ENCODE results near the gene CCDC57. TPM values are rescaled to one million over a fixed set of nuclear protein-coding genes. Genes with fewer than 3 reads are reported as not detected.

The CCDC57 gene
- total RNA-seq, 1 donor from 2014 or later = 37.2 TPM

GRCh38 chr17:82086941-82087906 lies 125.4 kb downstream of the CCDC57 start:
- H3K27me3 Mint-ChIP-seq (ENCODE audit: unreplicated experiment) = no peaks in the 10 kb centered on the region
- H3K36me3 Mint-ChIP-seq (ENCODE audit: low read depth, unreplicated experiment) = no peaks in the 10 kb centered on the region
- no peaks in the 10 kb centered on the region for H3K4me1 Mint-ChIP-seq (ENCODE audit: unreplicated experiment)
- no peak overlapping the region for H3K4me3 Mint-ChIP-seq (ENCODE audit: unreplicated experiment)
- no peak for DNase-seq (ENCODE audit: low spot score)
- TF ChIP-seq, protein P1, sequence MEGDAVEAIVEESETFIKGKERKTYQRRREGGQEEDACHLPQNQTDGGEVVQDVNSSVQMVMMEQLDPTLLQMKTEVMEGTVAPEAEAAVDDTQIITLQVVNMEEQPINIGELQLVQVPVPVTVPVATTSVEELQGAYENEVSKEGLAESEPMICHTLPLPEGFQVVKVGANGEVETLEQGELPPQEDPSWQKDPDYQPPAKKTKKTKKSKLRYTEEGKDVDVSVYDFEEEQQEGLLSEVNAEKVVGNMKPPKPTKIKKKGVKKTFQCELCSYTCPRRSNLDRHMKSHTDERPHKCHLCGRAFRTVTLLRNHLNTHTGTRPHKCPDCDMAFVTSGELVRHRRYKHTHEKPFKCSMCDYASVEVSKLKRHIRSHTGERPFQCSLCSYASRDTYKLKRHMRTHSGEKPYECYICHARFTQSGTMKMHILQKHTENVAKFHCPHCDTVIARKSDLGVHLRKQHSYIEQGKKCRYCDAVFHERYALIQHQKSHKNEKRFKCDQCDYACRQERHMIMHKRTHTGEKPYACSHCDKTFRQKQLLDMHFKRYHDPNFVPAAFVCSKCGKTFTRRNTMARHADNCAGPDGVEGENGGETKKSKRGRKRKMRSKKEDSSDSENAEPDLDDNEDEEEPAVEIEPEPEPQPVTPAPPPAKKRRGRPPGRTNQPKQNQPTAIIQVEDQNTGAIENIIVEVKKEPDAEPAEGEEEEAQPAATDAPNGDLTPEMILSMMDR (IDR thresholded peaks at IDR 0.05; ENCODE audit: unreplicated experiment) = no peak
- no peaks in the 10 kb centered on the region for H3K9me3 Mint-ChIP-seq (ENCODE audit: unreplicated experiment)
- H3K27ac Mint-ChIP-seq (ENCODE audit: unreplicated experiment) = no peak overlapping the region

DNA sequence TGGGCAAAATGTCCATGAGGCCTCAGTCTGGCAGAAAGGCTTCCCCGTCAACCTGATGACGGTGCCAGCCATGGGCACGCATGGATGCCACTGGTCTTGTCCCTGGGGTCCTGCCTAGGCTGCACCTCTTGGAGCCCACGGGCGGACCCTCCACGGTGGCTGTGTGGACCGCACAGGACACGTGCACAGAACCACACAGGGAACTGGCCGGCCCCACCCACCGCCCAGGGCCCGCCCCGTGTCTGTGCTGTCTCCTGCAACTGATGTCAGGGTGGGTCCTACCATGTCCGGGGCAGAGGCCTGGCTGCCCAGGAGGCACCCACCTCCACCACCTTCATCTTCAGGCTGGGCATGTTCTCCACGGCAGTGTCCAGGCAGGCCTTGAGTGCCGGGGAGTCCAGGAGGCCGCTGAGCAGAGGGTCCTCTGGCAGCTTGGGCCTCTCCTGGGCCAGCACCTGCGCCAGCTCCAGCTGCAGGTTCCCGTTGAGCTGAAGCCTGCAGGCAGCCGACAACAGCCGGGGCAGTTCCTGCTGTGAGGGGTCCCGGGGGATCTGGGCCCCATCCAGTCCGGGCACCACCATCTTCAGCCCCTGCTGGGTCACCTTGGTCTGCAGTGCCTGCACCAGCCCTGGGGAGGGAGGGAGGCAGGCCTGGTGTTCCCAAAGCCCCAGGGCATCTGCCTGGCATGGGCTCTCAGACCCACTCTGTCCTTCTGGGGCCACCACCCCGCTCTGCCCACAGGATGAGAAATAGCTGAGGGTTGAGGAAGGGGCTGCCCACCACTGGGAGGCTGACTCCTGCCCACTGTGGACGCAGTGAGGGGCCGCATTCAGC lies 126.5 kb downstream of the CCDC57 start:
- Mint-ChIP-seq H3K4me3 (ENCODE audit: unreplicated experiment) (no peak overlapping the region), H3K4me1 (ENCODE audit: unreplicated experiment) (no peaks in the 10 kb centered on the region), H3K27ac (ENCODE audit: unreplicated experiment) (no peak overlapping the region), H3K36me3 (ENCODE audit: low read depth, unreplicated experiment) (no peaks in the 10 kb centered on the region), H3K27me3 (ENCODE audit: unreplicated experiment) (no peaks in the 10 kb centered on the region), H3K9me3 (ENCODE audit: unreplicated experiment) (no peaks in the 10 kb centered on the region)
- no peak for DNase-seq (ENCODE audit: low spot score)
- TF ChIP-seq, protein P1 (IDR thresholded peaks at IDR 0.05; ENCODE audit: unreplicated experiment) = no peak

- no peaks in the 10 kb centered on the region for H3K9me3 Mint-ChIP-seq (ENCODE audit: unreplicated experiment)
- no peak overlapping the region for H3K27ac Mint-ChIP-seq (ENCODE audit: unreplicated experiment)
- no peak for DNase-seq (ENCODE audit: low spot score)
- TF ChIP-seq, protein P1 (IDR thresholded peaks at IDR 0.05; ENCODE audit: unreplicated experiment) = no peak
- no peak overlapping the region for H3K4me3 Mint-ChIP-seq (ENCODE audit: unreplicated experiment)
- H3K4me1 Mint-ChIP-seq (ENCODE audit: unreplicated experiment) = no peaks in the 10 kb centered on the region
- no peaks in the 10 kb centered on the region for H3K36me3 Mint-ChIP-seq (ENCODE audit: low read depth, unreplicated experiment)
- H3K27me3 Mint-ChIP-seq (ENCODE audit: unreplicated experiment) = peaks cover 2% of the 10 kb centered on the region
Observed at GRCh38 chr17:82085031-82085861, 127.4 kb downstream of the CCDC57 start.

DNA sequence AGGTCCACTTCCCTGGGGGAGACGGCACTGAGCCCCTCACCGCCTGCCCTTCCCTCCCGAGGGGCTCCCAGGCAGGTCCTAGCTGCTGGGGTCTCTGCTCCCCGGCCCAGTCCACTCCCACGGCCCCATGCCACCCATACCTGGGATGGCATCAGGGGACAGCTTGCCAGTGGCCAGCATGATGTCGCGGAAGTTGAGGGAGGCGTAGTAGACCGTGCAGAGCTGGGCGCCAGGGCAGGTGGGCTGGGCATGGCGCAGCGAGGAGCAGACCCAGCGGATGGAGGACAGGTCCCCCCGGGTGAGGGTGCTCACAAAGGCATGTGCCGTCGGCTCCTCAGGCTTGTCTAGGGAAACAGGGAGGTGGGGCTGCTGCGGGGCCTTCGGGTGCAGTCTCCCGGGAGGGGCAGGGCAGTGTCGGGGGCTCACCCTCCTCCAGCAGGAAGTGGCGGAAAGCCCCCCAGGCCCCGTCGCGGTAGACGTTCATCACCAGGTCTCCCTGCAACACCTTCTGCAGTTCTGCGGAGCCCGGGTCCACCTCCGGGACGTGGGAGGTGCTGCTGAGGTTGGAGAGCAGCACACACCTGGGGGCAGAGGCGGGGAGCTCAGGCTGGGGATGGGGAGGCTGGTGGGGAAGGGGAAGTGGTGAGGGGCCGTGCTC lies 128.1 kb downstream of the CCDC57 start:
- no peaks in the 10 kb centered on the region for H3K4me1 Mint-ChIP-seq (ENCODE audit: unreplicated experiment)

More for the DNA sequence above, 128.1 kb downstream of the CCDC57 start:
- TF ChIP-seq, protein P1 (IDR thresholded peaks at IDR 0.05; ENCODE audit: unreplicated experiment) = no peak
- Mint-ChIP-seq H3K4me3 (ENCODE audit: unreplicated experiment) (no peak overlapping the region), H3K27ac (ENCODE audit: unreplicated experiment) (no peak overlapping the region), H3K27me3 (ENCODE audit: unreplicated experiment) (peaks cover 2% of the 10 kb centered on the region), H3K9me3 (ENCODE audit: unreplicated experiment) (no peaks in the 10 kb centered on the region), H3K36me3 (ENCODE audit: low read depth, unreplicated experiment) (peaks cover 4% of the 10 kb centered on the region)
- DNase-seq (ENCODE audit: low spot score) = no peak

Data from endothelial cell (in vitro differentiated cells).